GM10266 (cell line): Measurements from ENCODE around the gene RASGRF1.

Experiments
- DNase-seq: peaks from one replicate; pipeline ENCODE4 v3.0.0; 2012; ENCODE audit errors: extremely low spot score
- TF ChIP-seq, protein P1 (sequence below): IDR thresholded peaks from 2 replicates; pipeline ENCODE4 v1.5.1; 2012; ENCODE audit warnings: mild to moderate bottlenecking, low read depth; ENCODE audit not compliant: control insufficient read depth, insufficient read depth; ENCODE audit errors: missing control alignments

The RASGRF1 gene

DNA sequence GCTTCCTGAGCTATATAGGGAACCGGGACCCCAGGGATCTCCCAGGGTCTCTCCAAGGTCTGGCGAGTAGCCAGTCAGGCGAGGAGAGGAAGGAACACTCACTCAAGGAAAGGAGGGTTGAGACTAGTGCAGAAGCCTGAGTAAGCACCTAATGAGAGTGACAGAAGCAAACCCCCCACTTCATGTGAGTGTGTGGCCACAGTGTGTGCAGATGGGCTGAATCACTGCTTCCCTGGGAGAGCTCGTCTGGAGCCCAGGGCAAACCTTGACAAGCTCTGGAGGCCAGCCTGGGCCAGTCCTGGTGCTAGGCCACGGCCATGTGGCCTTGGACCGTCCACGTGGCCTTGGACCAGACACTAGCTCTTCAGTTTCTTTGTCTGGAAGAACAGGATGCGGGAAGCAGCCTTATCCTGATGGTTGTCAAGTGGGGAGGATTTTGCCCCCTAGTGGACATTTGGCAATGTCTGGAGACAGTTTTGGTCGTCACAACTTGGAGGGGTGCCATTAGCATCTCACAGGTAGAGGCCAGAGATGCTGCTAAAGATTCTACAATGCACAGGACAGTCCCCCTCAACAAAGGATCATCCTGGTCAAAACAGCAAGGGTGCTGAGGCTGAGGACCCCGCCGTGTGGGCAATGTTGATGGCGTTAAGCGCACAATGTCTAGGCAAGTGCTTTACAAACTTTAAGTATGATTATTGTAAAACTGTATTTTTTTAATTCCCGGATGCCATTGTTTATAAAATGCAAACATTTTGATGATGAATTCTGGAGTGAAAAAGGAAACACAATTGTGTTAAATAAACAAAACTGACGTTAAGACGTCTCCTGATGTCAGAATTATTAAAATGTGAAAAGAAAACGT lies 110.9 kb downstream of the RASGRF1 start:
- TF ChIP-seq, protein P1, sequence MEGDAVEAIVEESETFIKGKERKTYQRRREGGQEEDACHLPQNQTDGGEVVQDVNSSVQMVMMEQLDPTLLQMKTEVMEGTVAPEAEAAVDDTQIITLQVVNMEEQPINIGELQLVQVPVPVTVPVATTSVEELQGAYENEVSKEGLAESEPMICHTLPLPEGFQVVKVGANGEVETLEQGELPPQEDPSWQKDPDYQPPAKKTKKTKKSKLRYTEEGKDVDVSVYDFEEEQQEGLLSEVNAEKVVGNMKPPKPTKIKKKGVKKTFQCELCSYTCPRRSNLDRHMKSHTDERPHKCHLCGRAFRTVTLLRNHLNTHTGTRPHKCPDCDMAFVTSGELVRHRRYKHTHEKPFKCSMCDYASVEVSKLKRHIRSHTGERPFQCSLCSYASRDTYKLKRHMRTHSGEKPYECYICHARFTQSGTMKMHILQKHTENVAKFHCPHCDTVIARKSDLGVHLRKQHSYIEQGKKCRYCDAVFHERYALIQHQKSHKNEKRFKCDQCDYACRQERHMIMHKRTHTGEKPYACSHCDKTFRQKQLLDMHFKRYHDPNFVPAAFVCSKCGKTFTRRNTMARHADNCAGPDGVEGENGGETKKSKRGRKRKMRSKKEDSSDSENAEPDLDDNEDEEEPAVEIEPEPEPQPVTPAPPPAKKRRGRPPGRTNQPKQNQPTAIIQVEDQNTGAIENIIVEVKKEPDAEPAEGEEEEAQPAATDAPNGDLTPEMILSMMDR = peak; percentile 68
- DNase-seq = peak; percentile 45

DNA sequence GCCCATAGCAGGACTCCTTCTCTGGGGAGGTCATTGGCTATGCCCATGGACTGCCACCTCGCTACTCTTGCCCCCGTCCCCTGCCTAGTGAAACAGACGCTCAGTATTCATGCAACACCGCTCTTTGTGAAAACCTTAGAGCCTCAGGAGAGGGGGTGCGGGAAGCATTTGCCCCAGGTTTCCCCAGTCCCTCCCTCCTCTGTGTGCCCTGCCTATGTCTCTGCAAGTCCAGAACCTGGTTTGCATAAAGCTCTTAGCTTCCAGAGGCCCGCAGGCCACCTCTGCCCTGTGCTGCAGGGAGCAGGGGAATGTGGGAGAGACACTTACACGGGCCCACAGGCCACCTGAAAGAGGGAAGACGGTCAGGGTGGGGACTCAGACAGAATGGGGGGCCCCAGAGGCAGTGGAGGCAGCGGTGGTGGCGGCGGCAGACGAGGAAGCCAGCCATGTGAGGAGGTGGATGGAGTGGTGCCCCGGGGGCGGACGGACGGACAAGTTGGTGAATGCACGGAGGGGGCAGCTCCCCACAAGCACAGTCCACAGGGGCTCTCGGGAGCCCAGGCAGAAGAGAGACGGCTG lies 111.9 kb downstream of the RASGRF1 start:
- no peak for DNase-seq
- TF ChIP-seq, protein P1 = no peak

DNA sequence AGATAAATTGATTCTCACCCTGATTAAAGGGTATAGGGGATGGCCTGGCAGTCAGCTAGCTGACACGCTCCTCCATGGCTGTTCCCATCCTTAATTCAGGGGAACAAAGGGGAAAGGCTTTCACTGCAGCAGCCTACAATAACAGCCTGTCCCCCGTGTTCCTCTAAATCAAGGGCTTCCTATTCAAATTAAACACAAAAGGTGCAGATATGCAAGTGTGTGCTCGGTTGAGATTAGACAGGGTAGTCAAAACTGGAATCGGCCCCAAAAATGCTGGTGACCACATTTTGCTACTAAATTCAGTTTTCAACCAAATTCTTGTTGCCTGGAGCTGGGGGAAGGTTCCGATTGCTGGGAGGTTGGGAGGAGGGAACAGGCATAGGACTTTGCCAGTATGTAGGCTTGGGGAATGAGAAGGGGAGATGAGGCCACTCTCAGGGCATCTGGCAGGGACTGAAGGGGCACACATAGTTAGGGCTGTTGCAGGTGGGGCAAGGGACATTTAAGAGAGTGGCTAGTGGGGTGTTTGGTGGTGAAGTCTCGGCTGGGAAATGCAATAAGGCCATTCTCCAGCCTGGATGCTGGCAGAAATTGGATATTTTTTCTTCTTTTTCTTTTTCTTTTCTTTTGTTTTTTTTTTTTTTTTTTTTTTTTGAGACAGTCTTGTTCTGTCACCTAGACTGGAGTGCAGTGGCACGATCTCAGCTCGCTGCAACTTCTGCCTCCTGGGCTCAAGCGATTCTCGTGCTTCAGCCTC lies 112.8 kb downstream of the RASGRF1 start:
- TF ChIP-seq, protein P1 = no peak
- peak; percentile 36 for DNase-seq

DNA sequence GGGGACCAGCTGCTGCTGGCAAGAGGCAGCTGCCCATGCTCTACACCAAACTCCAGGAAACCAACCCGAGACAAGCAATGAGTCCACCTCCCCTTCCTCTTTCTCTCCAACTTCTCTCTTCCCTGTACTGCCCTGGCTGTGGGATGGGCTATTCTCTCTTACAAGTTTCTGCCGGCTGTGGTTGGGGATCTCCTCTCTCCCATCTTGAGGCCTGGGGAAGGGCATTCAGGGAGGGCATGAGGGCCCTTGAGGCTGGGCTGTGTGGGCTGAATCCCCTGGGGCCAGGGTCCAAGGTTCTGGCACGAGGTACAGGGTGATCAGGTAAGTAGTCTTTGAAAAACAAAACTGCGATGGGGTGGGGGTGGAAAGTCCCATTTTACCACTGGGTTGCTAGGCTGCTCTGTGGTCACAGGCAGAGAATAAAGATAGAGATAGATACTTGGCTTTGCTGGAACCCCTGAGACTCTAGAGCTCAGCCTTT lies 113.4 kb downstream of the RASGRF1 start:
- TF ChIP-seq, protein P1 = no peak
- DNase-seq = peak; percentile 75

DNA sequence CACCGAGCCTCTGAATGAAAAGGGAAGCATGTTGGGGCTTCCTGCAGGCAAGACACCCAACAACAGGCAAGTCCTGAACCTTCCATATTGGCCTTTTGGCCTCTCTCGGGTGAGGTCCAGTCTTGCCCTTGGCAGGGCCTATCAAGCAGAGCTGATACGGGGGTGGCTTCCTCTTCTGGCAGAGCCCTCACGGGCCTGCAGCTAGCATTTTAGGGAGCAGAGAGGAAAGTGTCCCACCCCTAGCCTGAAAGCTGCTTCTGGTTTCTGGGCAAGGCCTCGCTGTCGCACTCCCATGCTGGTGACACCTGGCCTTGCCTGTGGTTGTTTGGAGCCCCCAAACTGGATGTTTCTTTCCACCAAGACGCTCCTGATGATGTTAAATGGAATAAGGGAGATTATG lies 113.9 kb downstream of the RASGRF1 start:
- TF ChIP-seq, protein P1 = no peak
- peak; percentile 35 for DNase-seq

DNA sequence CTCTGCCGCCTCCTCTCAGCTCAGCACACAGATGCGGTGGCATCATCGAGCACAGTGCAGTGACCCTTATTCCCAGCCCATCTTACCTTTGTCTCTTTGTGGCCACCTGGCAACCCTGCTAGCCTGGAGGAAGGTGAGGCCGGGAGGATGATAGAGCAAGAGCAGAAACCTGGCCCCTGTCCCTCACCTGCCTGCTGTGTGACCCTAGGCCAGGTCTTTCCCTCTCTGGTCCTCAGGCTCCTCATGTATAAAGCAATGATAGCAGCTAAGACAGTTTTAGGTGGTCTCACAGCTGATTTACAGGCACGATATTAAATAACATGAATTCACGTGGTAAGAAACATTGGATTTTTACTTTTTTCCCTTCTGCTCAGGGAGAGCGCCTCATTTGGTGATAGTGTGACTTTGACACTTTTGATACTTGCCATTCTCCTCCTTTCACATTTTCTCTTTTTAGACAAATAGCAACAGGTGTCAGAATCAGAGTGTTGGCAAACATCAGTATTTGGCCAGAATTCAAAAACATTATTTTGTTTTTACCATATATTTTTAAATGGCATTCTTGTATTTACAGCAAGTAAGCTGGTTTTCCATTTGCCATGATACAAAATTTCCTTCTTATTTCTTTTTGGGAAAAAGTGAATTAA lies 116.2 kb downstream of the RASGRF1 start:
- TF ChIP-seq, protein P1 = no peak
- DNase-seq = no peak
